Activated CD8-positive, alpha-beta memory T cell treated with anti-CD3 and anti-CD28 coated beads for 48 hours (primary cell): Measurements from ENCODE around the gene SH3RF3.
"Not testable (repeated sequence)": the region's sequence is repeated elsewhere in the genome, so short reads cannot be mapped to it uniquely, and the experiment has no call there.

ENCODE experiments used
- DNase-seq, 3 experiments: peaks; one replicate each; pipeline ENCODE4 v3.0.0-alpha.2; 2020; ENCODE audit warnings: low read depth in 2 of 3, low spot score in 2 of 3

The SH3RF3 gene

GRCh38 chr2:109532728-109533076 is 403.7 kb downstream of the SH3RF3 start:
- DNase-seq = no peak

- no peak for DNase-seq
Measured at GRCh38 chr2:109533823-109534222, 404.8 kb downstream of the SH3RF3 start.

- no peak for DNase-seq
Measured at GRCh38 chr2:109535217-109535946, 406.4 kb downstream of the SH3RF3 start.

GRCh38 chr2:109536556-109536955 is 407.6 kb downstream of the SH3RF3 start:
- not testable (repeated sequence) for DNase-seq

GRCh38 chr2:109537565-109538222 is 408.7 kb downstream of the SH3RF3 start:
- DNase-seq = no peak

GRCh38 chr2:109538546-109538945 is 409.5 kb downstream of the SH3RF3 start:
- DNase-seq = no peak

GRCh38 chr2:109542384-109542783 is 413.4 kb downstream of the SH3RF3 start:
- no peak for DNase-seq

GRCh38 chr2:109545828-109546713 is 417.1 kb downstream of the SH3RF3 start:
- peak in 2 of 3 experiments; percentile 23 to 52 for DNase-seq

GRCh38 chr2:109547280-109547679 is 418.3 kb downstream of the SH3RF3 start:
- no peak for DNase-seq

GRCh38 chr2:109549016-109549590 is 420.1 kb downstream of the SH3RF3 start:
- no peak for DNase-seq
